Motor neuron (in vitro differentiated cells): ENCODE measurements around the gene ASB3. TPM values are rescaled to one million over a fixed set of nuclear protein-coding genes. Genes with fewer than 3 reads are reported as not detected.
"Not testable (repeated sequence)": the region's sequence is repeated elsewhere in the genome, so short reads cannot be mapped to it uniquely, and the experiment has no call there.

ENCODE experiments used
- ATAC-seq, 8 experiments: fragments of 200-7000 bp; cut with Tn5 transposase; replicated peaks in 6 of 8; 2 replicates each; pipeline ENCODE4 v1.8.0; 2021; ENCODE audit warnings: mild to moderate bottlenecking in 8 of 8, moderate library complexity in 8 of 8
- H3K27ac ChIP-seq, 2 donors: fragments of 250-450 bp; sonication (Bioruptor Pico); 2 replicates each; pipeline ENCODE4 v1.9.0; 2021; ENCODE audit warnings: antibody characterized with exemption in 2 of 2, mild to moderate bottlenecking in 2 of 2, moderate library complexity in 1 of 2
- H3K4me1 ChIP-seq, 2 donors: fragments of 250-450 bp; sonication (Bioruptor Pico); replicated peaks in 1 of 2; 2 replicates each; pipeline ENCODE4 v1.6.1; 2021; ENCODE audit warnings: antibody characterized with exemption in 2 of 2, mild to moderate bottlenecking in 2 of 2, moderate library complexity in 1 of 2
- H3K4me3 ChIP-seq, 5 donors: fragments of 250-450 bp; sonication (Bioruptor Pico); 2 replicates each; pipeline ENCODE4 v1.9.0; 2021; ENCODE audit warnings: antibody characterized with exemption in 5 of 5, mild to moderate bottlenecking in 5 of 5, moderate library complexity in 4 of 5
- WGBS, 10 experiments: fragments of 450-650 bp; shearing (Covaris generic); methylation state at CpG; one replicate each; pipeline ENCODE4 v1.0.0; 2022; 5-methylcytosine and 5-hydroxymethylcytosine counted together
- in situ Hi-C, 9 experiments: fragments of 400-800 bp; cut with MboI; loops; one replicate each; pipeline ENCODE4 v1.15.0; 2021; ENCODE audit warnings: low sequenced_read_pairs in 9 of 9, low pct_unique_long_range_greater_than_20kb in 2 of 9; ENCODE audit not compliant: unreplicated experiment in 9 of 9
- total RNA-seq, 8 experiments: library from RNA; unstranded; fragments of 300-600 nt; gene quantifications; 2 replicates each; pipeline versions ENCODE4 v1.2.3 to v1.2.4, GENCODE V29; 2022

Gene ASB3
- total RNA-seq, 8 experiments from 2014 or later = 14.2 to 44.5 (median 38.9) TPM

DNA sequence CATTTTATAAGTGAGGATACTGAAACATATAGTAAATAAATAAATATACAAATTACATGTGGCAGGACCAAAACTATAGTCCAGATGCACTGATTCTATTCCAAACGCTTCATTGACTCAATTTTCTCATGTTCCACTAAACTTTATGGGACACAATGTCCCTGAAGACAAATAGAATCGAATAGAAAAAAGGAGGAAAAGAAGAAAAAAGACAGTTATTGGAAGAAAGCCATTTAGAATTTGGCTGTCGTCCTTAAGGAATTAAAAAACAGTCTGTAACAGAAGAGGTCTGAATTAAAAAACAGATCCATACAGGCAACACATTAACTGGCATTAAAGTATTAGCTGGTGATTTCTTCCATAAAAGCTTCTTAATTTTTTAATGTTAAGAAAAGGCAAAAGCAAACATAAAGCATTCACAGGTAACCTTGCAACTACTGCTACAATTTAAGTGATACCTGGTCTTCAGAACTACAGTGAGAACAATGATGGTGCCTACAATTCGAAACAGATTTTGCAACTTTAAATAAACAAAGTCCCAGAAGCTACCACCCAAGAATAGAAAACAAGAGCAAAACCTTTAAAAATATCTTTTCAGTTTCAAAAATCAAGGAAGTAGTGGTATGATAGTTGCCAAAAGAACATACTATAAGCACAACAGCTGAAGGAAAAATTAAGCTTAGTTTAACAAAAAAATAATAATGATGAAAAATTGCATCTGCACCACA is 36.5 kb downstream of the ASB3 start:
- no peak for ATAC-seq
- in situ Hi-C loops = no loop called here

GRCh38 chr2:53744395-53745065 is 42.2 kb downstream of the ASB3 start:
- Histone ChIP-seq H3K4me3 (no peak overlapping the region), H3K27ac (no peak overlapping the region), H3K4me1 (no peaks in the 10 kb centered on the region)
- peak in 3 of 8 experiments; percentile 63 to 75 (median 63) for ATAC-seq
- in situ Hi-C loops = no loop called here
- WGBS, 10 experiments = 19 to 100% (median 88%) methylated on average over 1 to 2 of the region's 2 CpGs

More for the DNA sequence above, 36.5 kb downstream of the ASB3 start:
- no peaks in the 10 kb centered on the region for H3K4me1 ChIP-seq
- H3K4me3 ChIP-seq = no peak overlapping the region
- no peak overlapping the region for H3K27ac ChIP-seq
- 38 to 100% (median 87%) methylated on average over 1 to 4 of the region's 4 CpGs for WGBS, 10 experiments

- in situ Hi-C loops = no loop called here
- no peak overlapping the region for H3K4me3 ChIP-seq
- no peak for ATAC-seq
- no peaks in the 10 kb centered on the region for H3K4me1 ChIP-seq
- no peak overlapping the region for H3K27ac ChIP-seq
Measured at GRCh38 chr2:53740170-53740569, 46.6 kb downstream of the ASB3 start.

- 30 to 100% (median 100%) methylated on average over 1 of the region's 1 CpG; no CpG with 5 or more reads in 3 of the 10 experiments for WGBS, 10 experiments
- H3K27ac ChIP-seq = no peak overlapping the region
Measured at GRCh38 chr2:53739032-53739431, 47.7 kb downstream of the ASB3 start.

GRCh38 chr2:53737091-53737490 is 49.7 kb downstream of the ASB3 start:
- H3K4me3 ChIP-seq = no peak overlapping the region
- no peak for ATAC-seq
- no peak overlapping the region for H3K27ac ChIP-seq
- no peaks in the 10 kb centered on the region for H3K4me1 ChIP-seq
- in situ Hi-C loops = no loop called here
- 92 to 100% (median 98%) methylated on average over 2 to 5 of the region's 5 CpGs; no CpG with 5 or more reads in 1 of the 10 experiments for WGBS, 10 experiments

More at GRCh38 chr2:53739032-53739431, 47.7 kb downstream of the ASB3 start:
- in situ Hi-C loops = no loop called here
- Histone ChIP-seq H3K4me1 (no peaks in the 10 kb centered on the region), H3K4me3 (no peak overlapping the region)
- no peak for ATAC-seq

- ATAC-seq = peak; percentile 48 to 97 (median 83)
- Histone ChIP-seq H3K4me1 (peaks cover 9 to 12% of the 10 kb centered on the region in 2 donors), H3K4me3 (no peak overlapping the region), H3K27ac (no peak overlapping the region)
- WGBS, 10 experiments = 29 to 100% (median 47%) methylated on average over 1 of the region's 1 CpG; no CpG with 5 or more reads in 6 of the 10 experiments
- in situ Hi-C loops = no loop called here
Measured at GRCh38 chr2:53729143-53729762, 57.5 kb downstream of the ASB3 start.

GRCh38 chr2:53727921-53728320 is 58.8 kb downstream of the ASB3 start:
- Histone ChIP-seq H3K27ac (no peak overlapping the region), H3K4me3 (no peak overlapping the region), H3K4me1 (peaks cover 9 to 12% of the 10 kb centered on the region in 2 donors)
- in situ Hi-C loops = no loop called here
- WGBS, 10 experiments = 83 to 100% (median 100%) methylated on average over 1 to 3 of the region's 3 CpGs; no CpG with 5 or more reads in 4 of the 10 experiments
- no peak for ATAC-seq

DNA sequence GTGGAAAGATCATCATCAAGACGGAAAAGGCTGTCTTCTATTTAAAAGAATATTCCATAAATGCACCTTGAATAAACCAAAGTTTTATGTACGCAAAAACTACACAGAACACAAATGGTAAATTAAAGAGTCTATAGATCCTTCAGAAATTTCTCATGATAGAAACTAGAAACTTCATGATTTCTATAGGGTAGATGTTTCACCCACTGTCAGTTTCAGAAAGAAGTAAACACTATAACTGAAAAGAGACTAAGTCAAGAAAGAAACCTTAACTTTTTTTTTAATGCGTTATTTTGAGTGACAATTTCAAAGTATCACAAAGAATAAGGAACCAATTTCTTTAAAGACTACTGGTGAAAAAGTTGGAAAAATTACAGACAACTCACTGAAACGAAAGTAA is 61.1 kb downstream of the ASB3 start:
- in situ Hi-C loops = no loop called here

DNA sequence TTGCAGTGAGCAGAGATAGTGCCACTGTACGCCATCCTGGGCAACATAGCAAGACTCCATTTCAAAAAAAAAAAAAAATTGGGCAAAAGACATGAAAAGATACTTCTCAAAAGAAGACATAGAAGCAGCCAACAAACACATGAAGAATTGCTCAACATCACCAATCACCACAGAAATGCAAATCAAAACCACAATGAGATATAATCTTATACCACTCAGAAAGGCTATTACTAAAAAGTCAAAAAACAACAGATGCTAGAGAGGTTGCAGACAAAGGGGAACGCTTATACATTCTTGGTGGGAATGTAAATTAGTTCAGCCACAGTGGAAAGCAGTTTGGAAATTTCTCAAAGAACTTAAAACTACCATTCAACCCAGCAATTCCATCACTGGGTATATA is 62.2 kb downstream of the ASB3 start:
- H3K4me3 ChIP-seq = no peak overlapping the region
- peaks cover 7 to 9% of the 10 kb centered on the region in 2 donors for H3K4me1 ChIP-seq
- 67 to 100% (median 100%) methylated on average over 1 to 2 of the region's 2 CpGs; no CpG with 5 or more reads in 1 of the 10 experiments for WGBS, 10 experiments
- in situ Hi-C loops = no loop called here
- no peak overlapping the region for H3K27ac ChIP-seq
- ATAC-seq = no peak

More for the DNA sequence above, 61.1 kb downstream of the ASB3 start:
- peaks cover 9 to 12% of the 10 kb centered on the region in 2 donors for H3K4me1 ChIP-seq
- 81 to 100% (median 94%) methylated on average over 3 to 4 of the region's 4 CpGs; no CpG with 5 or more reads in 1 of the 10 experiments for WGBS, 10 experiments
- ATAC-seq = no peak
- H3K4me3 ChIP-seq = no peak overlapping the region
- H3K27ac ChIP-seq = no peak overlapping the region

DNA sequence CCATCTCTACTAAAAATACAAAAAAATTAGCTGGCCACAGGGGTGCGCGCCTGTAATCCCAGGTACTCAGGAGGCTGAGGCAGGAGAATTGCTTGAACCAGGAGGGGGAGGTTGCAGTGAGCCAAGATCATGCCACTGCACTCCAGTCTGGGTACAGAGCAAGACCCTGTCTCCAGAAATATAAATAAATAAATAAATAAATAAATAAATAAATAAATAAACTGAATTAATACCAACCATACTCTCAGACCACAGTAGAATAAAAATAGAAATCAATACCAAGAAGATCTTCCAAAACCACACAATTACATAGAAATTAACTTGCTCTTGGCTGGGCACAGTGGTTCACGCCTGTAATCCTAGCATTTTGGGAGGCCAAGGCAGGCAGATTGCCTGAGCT is 65.8 kb downstream of the ASB3 start:
- H3K27ac ChIP-seq, H3K4me1 ChIP-seq, in situ Hi-C loops, ATAC-seq, H3K4me3 ChIP-seq: not testable (repeated sequence)
- 80 to 100% (median 100%) methylated on average over 1 to 3 of the region's 3 CpGs; no CpG with 5 or more reads in 1 of the 10 experiments for WGBS, 10 experiments

DNA sequence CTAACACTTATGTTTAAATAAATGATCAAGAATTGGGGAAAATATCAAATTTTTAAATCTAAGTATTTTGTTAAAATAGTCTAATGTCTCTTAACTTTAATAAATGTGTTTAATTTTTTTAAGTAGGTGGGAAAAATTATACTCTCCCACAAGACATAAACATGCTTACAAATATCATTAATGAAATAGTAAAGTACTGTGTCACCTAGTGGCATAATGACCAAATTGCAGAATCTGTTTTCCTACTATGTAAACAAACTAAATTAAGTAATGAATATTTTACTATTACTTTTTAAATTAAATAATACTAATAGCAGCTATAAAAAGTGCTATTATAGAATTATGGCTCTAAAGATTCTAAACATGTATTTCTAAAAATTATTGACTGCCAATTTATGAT is 71.2 kb downstream of the ASB3 start:
- Histone ChIP-seq H3K4me1 (no peaks in the 10 kb centered on the region), H3K27ac (no peak overlapping the region), H3K4me3 (no peak overlapping the region)
- ATAC-seq = no peak
- in situ Hi-C loops = no loop called here

GRCh38 chr2:53711271-53711780 is 75.4 kb downstream of the ASB3 start:
- ATAC-seq = no peak
- 96 to 100% (median 100%) methylated on average over 1 to 6 of the region's 7 CpGs; no CpG with 5 or more reads in 2 of the 10 experiments for WGBS, 10 experiments
- no peak overlapping the region for H3K27ac ChIP-seq
- in situ Hi-C loops = no loop called here
- no peaks in the 10 kb centered on the region for H3K4me1 ChIP-seq
- no peak overlapping the region for H3K4me3 ChIP-seq

- Histone ChIP-seq H3K27ac (no peak overlapping the region), H3K4me3 (no peak overlapping the region), H3K4me1 (no peaks in the 10 kb centered on the region)
- in situ Hi-C loops = no loop called here
- ATAC-seq = no peak
Measured at GRCh38 chr2:53708988-53709387, 77.8 kb downstream of the ASB3 start.
